Gastroesophageal sphincter (tissue), 4 donors: ENCODE results near the gene CPT1A. TPM values are rescaled to one million over a fixed set of nuclear protein-coding genes. Genes with fewer than 3 reads are reported as not detected.

ENCODE experiments used
- ATAC-seq: fragments of 150-250 bp; one replicate; pipeline ENCODE4 v1.9.1; 2016; ENCODE audit warnings: mild to moderate bottlenecking, moderate library complexity
- H3K27ac ChIP-seq, 4 donors: fragments of 200-600 bp; sonication (generic) in 3 of 4; 1 replicate in 3 of 4; 2 replicates in 1 of 4; pipeline ENCODE4 v1.5.1; 2016 to 2019
- H3K27me3 ChIP-seq: fragments of 200-600 bp; sonication (generic); one replicate; pipeline ENCODE4 v1.5.1; 2019
- H3K36me3 ChIP-seq, 2 donors: fragments of 200-600 bp; sonication (generic); one replicate each; pipeline ENCODE4 v1.5.1; 2019; ENCODE audit warnings: control low read depth in 1 of 2
- H3K4me1 ChIP-seq, 3 donors: fragments of 200-600 bp; sonication (generic); 1 replicate in 2 of 3; 2 replicates in 1 of 3; pipeline ENCODE4 v1.5.1; 2016 to 2019; ENCODE audit warnings: control low read depth in 2 of 3
- H3K4me3 ChIP-seq, 2 donors: fragments of 200-600 bp; sonication (generic); one replicate each; pipeline ENCODE4 v1.5.1; 2019; ENCODE audit warnings: mild to moderate bottlenecking in 1 of 2, moderate library complexity in 1 of 2
- H3K9me3 ChIP-seq, 3 donors: fragments of 200-600 bp; sonication (generic); one replicate each; pipeline ENCODE4 v1.5.1; 2017 to 2019; ENCODE audit warnings: control low read depth in 2 of 3
- CTCF ChIP-seq, 4 experiments: fragments of 200-600 bp in 2 of 4; fragments of 450-650 bp in 2 of 4; sonication (generic) in 1 of 4; IDR thresholded peaks; one replicate each; pipeline ENCODE4 v1.5.1; 2017 to 2019; ENCODE audit warnings: antibody characterized with exemption in 4 of 4, mild to moderate bottlenecking in 2 of 4, moderate library complexity in 2 of 4
- EP300 ChIP-seq: sonication (generic); formaldehyde crosslinking; IDR thresholded peaks from one replicate; pipeline ENCODE4 v1.6.1; 2017; ENCODE audit warnings: antibody characterized with exemption, mild to moderate bottlenecking
- POLR2A ChIP-seq, 2 donors: fragments of 450-650 bp; IDR thresholded peaks; one replicate each; pipeline ENCODE4 v1.6.1; 2017; ENCODE audit warnings: antibody characterized with exemption in 2 of 2, mild to moderate bottlenecking in 2 of 2, moderate library complexity in 1 of 2
- POLR2AphosphoS5 ChIP-seq: sonication (generic); formaldehyde crosslinking; IDR thresholded peaks from one replicate; pipeline ENCODE4 v1.6.1; 2017; ENCODE audit warnings: antibody characterized with exemption
- WGBS, 2 donors: methylation state at CpG; one replicate each; pipeline ENCODE4 v1.1.5; 2018; ENCODE audit warnings: low coverage in 1 of 2; 5-methylcytosine and 5-hydroxymethylcytosine counted together
- total RNA-seq, 4 donors: library from RNA; depleted of rRNA; stranded (reverse); fragments of >200 nt; gene quantifications; one replicate each; pipeline ENCODE4 v1.1.0, GENCODE V29; 2016

The CPT1A gene
- total RNA-seq, 4 donors from 2014 or later, result 33.4 to 103 (median 74.7) TPM

GRCh38 chr11:68704887-68705286 lies 136.8 kb downstream of the CPT1A start:
- Histone ChIP-seq H3K4me3 (no peak overlapping the region), H3K4me1 (no peaks in the 10 kb centered on the region), H3K36me3 (no peaks in the 10 kb centered on the region), H3K27me3 (peaks cover 41% of the 10 kb centered on the region), H3K27ac (no peak overlapping the region), H3K9me3 (no peaks in the 10 kb centered on the region)
- WGBS, 2 donors, result 0 to 23% methylated on average over 1 to 5 of the region's 16 CpGs
- TF ChIP-seq EP300 (no peak), POLR2A (IDR thresholded peaks at IDR 0.05) (no peak), POLR2AphosphoS5 (no peak), CTCF (IDR thresholded peaks at IDR 0.05) (no peak)
- no peak for ATAC-seq

Other genes with a start within 250 kb of the CPT1A start
- gene GAL, start 157.4 kb downstream of the CPT1A start, total RNA-seq, result 10 to 100 TPM in 1 of 4 donors, 1 to 10 TPM in 2, not detected in 1; 2.9 to 10.6 (median 4.7) TPM
- under 1 TPM in 3 of 4 donors, not detected in 1; 0.12 to 0.54 (median 0.27) TPM for gene TESMIN, start 90.4 kb downstream of the CPT1A start, total RNA-seq
- 10 to 100 TPM; 40.4 to 70.0 (median 52.8) TPM for gene MRPL21, start 61.9 kb upstream of the CPT1A start, total RNA-seq
- 10 to 100 TPM; 20.9 to 31.8 (median 24.9) TPM for gene IGHMBP2, start 62.0 kb upstream of the CPT1A start, total RNA-seq
- 1 to 10 TPM in 2 of 4 donors, not detected in 2; 2.9 to 5.4 TPM for gene MRGPRD, start 139.1 kb upstream of the CPT1A start, total RNA-seq
- gene MRGPRF, start 171.3 kb upstream of the CPT1A start, total RNA-seq, result 100 to 1,000 TPM in 3 of 4 donors, 10 to 100 TPM in 1; 88.9 to 213 (median 165) TPM
- gene TPCN2, start 207.0 kb upstream of the CPT1A start, total RNA-seq, result 10 to 100 TPM; 16.8 to 33.8 (median 28.3) TPM